ENCODE data around the gene KCNH6.

GRCh38 chr17:63578769-63579111 is 55.6 kb downstream of the KCNH6 start:
- TF ChIP-seq CTCF (IDR thresholded peaks at IDR 0.05; ENCODE audit: insufficient read depth, low read length): no peak
- TF ChIP-seq POLR2AphosphoS5 (IDR thresholded peaks at IDR 0.05; ENCODE audit: low read depth): no peak

Data from HL-60 (cell line).